DOHH2 (cell line): Measurements from ENCODE around the gene ANK3.

Experiments used
- CTCF ChIP-seq: fragments of 200-600 bp; sonication (generic); IDR thresholded peaks from one replicate; pipeline ENCODE4 v1.5.1; 2014; ENCODE audit warnings: antibody characterized with exemption, mild to moderate bottlenecking, low read depth, low read length; ENCODE audit not compliant: poor library complexity, severe bottlenecking
- EZH2phosphoT487 ChIP-seq: fragments of 200-600 bp; sonication (generic); IDR thresholded peaks from 2 replicates; pipeline ENCODE4 v1.6.1; 2017; ENCODE audit warnings: borderline replicate concordance, mild to moderate bottlenecking, antibody characterized with exemption, low read length, moderate library complexity, mixed read lengths

GRCh38 chr10:60041489-60042133, 348.1 kb downstream of the ANK3 start:
- TF ChIP-seq CTCF (no peak), EZH2phosphoT487 (no peak)
